GM18505 (cell line): ENCODE data around the gene HCN2.

Source experiments
- ATAC-seq: cut with Tn5 transposase; IDR thresholded peaks from one replicate; pipeline ENCODE4 v1.9.1; 2021; ENCODE audit not compliant: unreplicated experiment
- POLR2A ChIP-seq: IDR thresholded peaks from 4 replicates; pipeline ENCODE4 v1.6.1; 2011; ENCODE audit warnings: borderline replicate concordance; ENCODE audit not compliant: insufficient read depth, insufficient read length; ENCODE audit errors: extremely low read depth

HCN2 gene

DNA sequence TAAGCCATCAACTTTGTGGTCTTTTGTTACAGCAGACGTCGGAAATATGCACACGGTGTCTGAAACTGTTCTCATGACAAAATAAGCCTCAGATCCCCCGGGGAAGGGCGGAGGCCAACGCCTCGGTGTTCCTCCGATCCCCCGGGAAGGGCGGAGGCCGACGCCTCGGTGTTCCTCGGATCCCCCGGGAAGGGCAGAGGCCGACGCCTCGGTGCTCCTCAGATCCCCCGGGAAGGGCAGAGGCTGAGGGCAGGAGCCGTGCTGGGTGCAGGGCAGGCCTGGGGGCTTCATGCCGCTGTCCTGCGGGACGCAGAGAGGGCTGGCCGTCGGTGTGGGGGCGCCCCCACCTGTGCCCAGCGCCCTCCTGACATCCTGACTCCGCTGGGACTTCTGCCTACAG, 54.7 kb downstream of the HCN2 start:
- ATAC-seq: no peak
- TF ChIP-seq POLR2A: no peak

DNA sequence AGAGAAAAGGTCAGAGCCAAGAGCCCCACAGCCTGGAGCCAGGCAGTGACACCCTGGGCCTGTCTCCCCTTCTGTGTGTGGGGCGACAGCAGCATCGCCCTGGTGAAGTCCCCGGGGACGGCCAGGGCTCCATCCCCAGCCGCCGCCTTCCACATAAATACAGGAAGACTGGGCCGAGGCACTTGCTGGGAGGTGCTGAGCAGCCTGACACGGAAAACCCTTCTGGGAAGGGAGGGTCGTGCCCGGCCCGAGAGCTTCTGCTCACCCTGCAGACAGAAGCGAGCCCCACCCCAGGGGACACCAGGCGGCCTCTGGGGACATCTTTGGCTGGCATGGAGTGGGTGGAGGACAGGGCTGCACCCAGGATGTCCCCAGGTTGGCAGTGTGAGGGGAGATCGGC, 55.1 kb downstream of the HCN2 start:
- no peak for ATAC-seq
- no peak for TF ChIP-seq POLR2A

DNA sequence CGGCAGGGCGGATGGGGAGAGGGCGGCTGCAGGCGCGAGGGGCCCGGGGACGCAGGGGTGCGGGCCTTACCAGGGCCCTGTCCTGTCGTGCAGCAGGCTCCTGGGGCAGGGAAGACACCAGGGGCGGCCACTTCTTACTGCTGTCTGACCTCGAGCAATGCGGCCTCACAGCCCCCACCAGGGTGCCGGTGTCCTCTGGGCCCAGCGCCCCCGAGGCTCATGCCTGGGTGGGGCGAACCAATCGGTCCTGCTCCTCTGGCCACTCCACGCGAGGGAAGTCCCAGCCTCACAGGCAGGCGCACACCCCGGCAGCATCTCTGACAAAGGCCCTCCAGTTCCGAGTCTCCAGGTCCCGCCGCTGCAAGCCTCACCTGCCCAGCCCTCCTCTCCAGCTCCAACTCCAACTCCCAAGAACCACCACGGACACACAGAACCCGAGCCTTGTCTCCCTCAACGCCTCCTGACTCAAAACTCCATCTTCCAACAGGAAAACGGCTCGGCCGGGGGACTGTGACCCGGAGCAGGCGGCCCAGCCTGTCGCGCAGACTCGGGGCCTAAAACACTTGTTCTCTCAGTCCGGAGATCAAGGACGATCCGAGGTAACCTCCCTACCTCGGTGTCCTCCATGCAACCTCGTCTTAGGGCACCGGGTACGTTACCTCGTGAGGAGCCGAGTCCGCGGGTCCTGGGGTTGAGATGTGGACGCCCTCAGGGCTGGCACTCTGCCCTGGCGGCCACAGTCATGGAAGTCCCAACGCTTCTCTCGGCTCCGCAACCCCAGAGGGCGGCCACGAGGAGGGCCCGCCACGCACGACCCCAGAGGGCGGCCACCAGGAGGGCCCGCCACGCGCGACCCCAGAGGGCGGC, 56.5 kb downstream of the HCN2 start:
- TF ChIP-seq POLR2A: no peak
- ATAC-seq: no peak

DNA sequence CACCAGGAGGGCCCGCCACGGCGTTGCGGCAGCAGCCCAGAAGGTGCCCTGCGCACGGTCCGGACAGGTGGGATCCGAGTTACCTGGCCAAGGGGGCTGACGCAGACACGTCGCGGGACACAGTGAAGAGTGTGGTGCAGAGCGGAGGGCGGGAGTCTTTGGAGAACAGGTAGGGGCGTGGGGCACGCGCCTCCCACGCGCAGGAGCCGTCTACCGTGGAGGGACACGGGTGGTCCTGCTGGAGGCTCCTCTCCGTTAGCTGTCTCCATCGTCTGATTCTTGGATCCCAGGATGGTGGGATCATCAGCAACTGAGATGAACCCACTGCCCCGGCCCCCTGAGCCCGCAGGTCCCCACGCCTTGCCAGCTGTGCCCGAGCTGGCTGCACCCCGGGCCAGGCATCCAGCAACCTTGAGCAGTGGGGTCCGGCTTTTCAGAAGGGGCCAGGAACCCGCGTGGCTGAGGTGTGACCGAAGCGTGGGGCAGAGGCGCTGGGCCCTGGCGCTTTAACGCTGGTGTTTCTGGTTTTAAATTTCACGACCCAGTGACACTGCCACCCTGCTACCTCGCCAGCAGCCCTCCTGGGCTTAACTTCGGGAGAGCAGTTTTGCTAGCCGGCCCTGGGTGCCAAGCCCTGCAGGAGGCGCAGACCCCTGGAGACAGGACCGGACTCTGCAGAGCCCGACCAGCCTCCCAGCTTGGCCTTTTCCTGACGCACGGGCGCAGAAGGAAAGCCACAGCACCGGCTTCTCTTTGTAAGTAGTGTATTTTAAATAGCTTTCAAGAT, 57.3 kb downstream of the HCN2 start:
- no peak for TF ChIP-seq POLR2A
- ATAC-seq: no peak

DNA sequence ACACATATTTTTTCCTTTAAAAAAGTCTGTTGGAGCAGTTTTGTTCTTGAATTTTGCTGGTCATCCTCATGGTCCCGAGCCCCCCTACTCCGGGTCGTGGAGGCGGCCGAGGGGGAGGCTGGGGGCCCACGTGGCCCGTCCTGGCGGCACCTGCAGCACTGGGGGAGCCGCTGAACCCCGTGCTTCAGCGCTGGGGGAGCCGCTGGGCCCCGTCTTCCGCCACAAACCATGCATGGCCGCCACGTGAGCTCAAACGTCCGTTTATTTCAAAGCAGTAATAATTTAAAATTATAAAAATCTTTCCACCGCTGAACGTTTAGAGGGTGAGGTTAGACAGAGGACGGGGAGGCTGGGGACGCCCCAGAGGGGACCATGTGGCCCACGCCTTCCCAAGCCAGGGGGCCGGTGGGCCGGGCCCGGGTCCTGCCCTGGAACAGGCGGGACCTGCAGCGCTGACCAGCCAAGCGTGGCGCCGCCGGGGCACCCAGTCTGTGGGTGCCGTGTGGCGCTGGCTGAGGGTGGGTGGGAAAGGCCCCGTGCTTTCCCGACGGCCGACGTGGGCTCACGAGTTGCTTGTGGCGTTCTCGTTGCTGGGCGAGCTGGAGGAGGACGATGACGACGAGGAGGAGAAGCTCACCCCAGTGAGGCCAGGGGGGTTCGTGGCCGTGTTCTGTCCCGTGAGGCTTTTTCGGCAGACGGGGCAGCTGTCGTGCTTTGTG, 58.0 kb downstream of the HCN2 start:
- TF ChIP-seq POLR2A: no peak
- no peak for ATAC-seq

DNA sequence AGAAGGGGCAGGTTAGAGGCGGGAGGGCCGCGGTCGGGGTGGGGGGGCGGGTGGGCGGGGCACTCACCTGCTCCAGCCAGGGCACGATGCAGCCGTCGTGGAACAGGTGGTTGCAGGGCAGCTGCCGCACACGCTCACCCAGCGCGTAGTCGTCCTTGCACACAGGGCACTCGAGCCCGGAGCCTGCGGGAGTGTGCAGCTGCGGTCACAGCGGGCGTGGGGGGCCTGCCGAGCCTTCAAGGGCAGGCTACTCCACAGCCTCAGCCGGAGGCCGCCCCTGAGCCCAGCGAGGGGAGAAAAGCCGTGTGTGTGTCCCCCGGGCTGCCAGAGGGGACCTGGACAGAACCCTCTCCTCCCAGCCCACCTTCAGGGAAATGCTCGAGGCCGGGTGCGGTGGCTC, 58.6 kb downstream of the HCN2 start:
- TF ChIP-seq POLR2A: no peak

DNA sequence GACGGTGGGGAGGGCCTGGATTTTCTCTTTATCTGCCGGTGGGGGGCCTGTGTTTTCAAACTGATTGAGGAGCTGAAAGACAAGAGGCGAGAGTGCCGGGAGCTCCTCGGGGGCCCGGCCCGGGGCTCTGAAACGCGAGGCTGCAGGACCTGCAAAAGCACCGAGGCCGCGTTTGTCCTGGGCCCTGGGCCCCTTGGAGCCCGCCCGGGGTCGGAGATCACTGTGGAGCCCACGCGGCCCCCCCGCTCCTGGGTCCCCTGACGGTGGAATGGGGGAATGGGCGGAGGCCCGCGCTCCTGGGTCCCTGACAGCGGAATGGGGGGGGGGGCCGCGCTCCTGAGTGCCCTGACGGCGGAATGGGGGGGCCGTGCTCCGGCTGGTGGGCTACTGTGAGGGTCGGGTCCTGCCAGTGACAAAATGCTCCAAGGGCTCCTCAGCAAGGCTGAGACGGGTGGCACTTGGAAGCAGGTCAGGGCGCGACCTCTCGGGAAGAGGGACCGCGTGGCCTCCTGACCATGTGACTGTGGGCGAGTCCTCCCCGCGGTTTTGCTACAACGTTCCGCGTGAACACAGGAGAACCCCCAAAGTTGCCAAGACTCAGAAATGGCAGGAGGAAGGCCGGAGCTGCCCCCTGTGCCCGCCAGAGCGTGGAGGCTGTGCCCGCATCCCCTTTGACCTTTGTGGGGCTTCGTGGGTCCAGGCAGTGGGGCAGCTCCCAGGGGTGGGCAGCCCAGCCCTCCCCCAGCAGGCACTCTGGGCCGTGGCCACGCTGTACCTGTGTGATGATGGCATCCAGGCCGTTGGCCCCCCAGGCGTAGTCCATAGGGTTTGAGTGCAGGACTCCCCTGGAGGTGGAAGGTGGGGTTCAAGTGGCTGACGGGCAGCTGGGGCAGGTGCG, 59.5 kb downstream of the HCN2 start:
- TF ChIP-seq POLR2A: no peak
- no peak for ATAC-seq

More for the DNA sequence above, 58.6 kb downstream of the HCN2 start:
- ATAC-seq: no peak

DNA sequence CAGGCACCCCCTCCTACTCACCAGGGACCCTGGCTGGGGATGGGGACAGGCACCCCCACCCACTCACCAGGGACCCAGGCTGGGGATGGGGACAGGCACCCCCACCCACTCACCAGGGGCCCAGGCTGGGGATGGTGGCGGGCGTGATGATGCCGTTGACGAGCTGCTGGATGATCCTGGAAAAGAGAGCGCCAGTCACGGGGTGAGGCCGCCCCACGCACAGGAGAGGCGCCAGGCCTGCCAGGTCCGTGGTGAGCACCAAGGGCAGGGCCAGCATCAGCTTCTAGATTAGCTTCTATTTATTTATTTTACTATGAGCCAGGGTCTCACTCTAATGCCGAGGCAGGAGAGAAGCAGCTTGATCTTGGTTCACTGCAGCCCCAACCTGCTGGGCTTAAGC, 60.4 kb downstream of the HCN2 start:
- no peak for TF ChIP-seq POLR2A
- ATAC-seq: no peak

DNA sequence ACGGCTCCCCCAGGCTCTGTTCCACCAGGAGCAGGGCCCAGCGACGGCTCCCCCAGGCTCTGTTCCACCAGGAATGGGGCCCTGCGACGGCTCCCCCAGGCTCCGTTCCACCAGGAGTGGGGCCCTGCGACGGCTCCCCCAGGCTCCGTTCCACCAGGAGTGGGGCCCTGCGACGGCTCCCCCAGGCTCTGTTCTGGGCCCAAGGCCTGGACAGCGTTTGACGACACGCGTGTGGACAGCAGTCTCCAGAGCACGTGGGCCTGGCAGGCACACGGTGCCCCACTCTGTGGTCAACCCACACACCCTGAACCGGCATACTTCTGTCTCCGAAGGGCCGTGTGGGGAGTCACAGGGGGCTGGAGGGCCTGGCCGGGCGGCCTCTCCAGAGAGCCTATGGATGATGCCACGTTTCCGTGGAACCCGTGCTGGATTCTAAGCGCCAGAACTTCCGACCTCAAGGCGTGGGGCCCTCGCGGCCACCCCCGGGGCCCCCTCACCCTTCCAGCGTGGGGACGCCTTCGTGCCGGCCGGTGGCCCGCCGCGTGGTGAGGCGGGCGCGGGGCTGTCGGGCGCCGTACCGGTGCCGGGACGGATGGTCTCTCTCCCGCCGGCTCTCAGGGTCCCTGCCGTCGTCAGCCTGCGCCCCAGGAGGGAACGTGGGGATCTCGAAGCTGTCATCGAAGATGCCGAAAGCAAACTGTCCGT, 61.6 kb downstream of the HCN2 start:
- no peak for TF ChIP-seq POLR2A

DNA sequence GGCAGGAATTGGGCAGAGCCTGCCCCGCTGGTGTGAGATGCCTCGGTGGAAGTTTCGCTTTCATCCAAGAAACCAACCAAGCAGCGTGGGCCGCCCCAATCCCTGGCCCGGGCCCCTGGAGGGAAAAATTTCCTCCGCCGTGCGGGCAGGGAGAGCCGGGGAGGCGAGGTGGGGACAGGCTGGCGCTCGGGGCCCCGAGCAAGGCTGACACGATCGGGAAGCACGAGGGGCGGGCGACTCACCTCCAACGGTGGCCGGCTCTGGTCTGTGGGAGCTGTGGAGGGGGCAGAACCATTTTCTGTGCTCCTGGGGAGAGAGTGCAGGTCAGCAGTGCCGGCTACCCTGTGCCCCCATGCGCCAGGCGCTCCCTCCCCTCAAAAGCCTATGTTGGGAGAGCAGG, 62.3 kb downstream of the HCN2 start:
- TF ChIP-seq POLR2A: no peak
- ATAC-seq: no peak

More for the DNA sequence above, 61.6 kb downstream of the HCN2 start:
- ATAC-seq: no peak

DNA sequence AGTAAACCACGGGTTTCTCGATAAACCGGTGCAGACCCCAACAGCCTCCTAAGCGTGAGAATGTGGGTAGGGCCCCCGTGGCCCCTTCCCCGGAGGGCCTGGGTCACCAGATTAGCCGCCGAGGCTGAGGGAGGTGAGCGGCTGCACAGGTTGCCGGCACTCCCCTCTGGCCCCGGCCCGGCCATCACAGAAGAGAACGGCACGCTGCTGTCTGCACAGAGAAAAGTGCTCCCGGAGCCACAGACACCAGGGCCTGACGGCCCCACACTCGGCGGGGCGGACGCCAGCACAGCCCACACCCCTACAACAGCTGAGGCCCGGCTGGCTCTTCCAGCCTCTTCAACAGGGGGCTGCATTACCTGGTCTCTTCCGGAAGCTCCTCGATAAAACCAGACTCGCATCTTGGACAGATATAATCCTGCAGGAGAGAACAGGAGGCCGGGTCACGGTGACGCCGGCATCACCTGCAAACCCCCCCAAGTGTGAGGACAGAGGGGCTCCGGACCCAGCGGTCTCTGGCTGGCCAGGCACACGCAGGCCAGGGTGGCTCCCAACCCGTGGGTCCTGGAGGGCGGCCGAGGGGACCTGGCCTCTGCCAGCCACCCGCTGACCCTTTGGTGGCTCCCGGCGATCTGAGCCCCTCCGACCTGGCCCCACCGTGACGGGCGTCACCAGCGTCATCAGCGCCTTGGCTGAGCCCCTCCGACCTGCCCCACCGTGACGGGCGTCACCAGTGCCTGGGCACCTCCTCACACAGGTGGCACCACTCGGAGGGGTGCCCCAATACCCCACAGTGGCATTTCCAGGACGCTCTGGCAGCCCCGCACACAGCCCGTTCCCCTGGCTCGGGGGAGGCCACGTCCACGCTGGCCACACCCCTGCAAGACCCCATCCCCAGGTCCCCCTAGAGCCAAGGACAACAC, 63.0 kb downstream of the HCN2 start:
- no peak for TF ChIP-seq POLR2A
- no peak for ATAC-seq
